LoVo (cell line): ENCODE measurements around the gene ATAD2B.
"Not testable (repeated sequence)": the region's sequence is repeated elsewhere in the genome, so short reads cannot be mapped to it uniquely, and the experiment has no call there.

Source experiments
- DNase-seq: peaks from one replicate; pipeline ENCODE4 v3.0.0-alpha.2; 2016; ENCODE audit warnings: low spot score

Gene ATAD2B

GRCh38 chr2:23789012-23789411 is 137.9 kb downstream of the ATAD2B start:
- peak; percentile 73 for DNase-seq

DNA sequence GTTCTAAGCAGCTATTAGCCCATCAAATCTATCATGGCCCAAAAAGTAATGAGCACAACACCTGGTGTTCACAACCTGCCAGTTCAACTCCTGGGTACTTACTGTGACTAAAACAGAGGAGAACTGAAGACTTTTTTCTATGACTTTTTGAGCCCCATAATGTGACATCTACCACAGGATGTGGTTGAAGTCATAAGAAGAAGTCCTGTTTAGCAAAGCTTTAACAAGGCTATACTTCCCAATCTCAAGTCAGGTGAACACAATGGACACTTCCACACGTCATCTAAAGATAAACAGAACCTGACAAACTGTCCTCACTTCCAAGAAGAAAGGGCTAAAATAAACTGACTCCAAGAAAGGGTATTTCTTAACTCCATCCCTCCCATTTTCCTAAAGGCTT is 138.8 kb downstream of the ATAD2B start:
- DNase-seq = no peak

GRCh38 chr2:23784971-23785370 is 142.0 kb downstream of the ATAD2B start:
- DNase-seq = no peak

GRCh38 chr2:23782646-23783045 is 144.3 kb downstream of the ATAD2B start:
- DNase-seq = no peak

DNA sequence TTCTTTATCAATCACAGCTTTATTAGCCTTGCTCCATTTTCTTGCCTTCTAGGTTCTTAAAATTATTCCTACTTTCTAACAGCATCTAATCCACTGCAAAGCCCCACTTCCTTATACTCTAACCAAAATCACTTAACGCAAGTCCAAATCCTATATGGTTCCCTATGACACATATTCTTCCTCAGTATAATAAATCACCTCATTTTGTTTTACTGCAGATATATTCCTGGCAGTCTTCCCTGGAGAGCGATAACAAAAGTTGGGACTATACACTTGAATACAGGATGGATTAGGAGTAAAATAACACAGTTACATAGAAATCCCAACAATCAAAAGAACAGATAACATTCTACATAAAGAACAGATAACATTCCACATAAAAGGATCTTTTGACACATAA is 144.8 kb downstream of the ATAD2B start:
- no peak for DNase-seq

DNA sequence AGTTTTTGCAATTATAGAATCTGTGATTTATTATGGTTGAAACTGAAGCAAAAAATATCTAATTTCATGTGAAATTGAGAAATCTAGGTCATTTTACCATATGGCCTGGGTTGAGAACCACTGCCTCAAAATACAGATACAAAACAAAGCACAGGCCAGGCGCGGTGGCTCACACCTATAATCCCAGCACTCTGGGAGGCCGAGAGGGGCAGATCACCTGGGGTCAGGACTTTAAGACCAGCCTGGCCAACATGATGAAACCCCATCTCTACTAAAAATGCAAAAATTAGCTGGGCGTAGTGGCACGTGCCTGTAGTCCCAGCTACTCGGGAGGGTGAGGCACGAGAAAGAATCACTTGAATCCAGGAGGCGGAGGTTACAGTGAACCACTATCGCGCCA is 146.5 kb downstream of the ATAD2B start:
- not testable (repeated sequence) for DNase-seq

- no peak for DNase-seq
Measured at GRCh38 chr2:23777826-23778225, 149.1 kb downstream of the ATAD2B start.

GRCh38 chr2:23776021-23776420 is 150.9 kb downstream of the ATAD2B start:
- no peak for DNase-seq

DNA sequence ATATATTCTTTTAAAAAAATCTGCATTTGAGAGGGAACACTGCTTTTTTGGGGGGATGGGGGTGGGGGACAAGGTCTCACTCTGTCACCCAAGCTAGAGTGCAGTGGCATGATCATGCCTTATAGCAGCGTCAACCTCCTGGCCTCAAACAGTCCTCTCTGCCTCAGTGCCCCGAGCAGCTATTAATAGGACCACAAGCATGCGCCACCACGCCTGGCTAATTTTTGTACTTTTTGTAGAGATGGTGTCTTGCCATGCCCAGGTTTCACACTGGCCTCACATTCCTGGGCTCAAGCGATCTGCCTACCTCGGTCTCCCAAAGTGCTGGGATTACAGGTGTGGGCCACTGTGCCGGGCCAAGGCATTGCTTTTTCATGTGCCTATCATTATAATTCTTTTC is 154.2 kb downstream of the ATAD2B start:
- no peak for DNase-seq

- DNase-seq = no peak
Measured at GRCh38 chr2:23772056-23772455, 154.9 kb downstream of the ATAD2B start.

- no peak for DNase-seq
Measured at GRCh38 chr2:23769364-23769763, 157.6 kb downstream of the ATAD2B start.

- no peak for DNase-seq
Measured at GRCh38 chr2:23767876-23768621, 158.9 kb downstream of the ATAD2B start.

DNA sequence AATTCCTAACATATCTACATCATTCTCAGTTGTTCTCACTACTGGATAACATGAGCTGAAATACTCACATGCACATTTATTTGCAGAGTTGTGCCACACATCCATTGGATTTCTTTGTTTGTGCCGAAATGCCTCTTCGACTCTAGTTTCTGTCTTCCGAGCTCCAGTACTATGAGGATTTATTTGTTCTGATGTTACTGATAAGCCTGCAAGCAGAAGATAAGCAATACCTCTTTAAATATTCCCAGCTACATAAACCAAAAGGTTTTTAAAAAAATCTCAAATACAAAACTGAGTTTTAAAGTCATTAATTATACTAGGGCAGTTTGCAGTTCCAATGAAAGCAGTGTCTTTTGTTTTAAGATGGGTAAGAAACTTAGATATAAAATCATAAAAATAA is 164.8 kb downstream of the ATAD2B start:
- no peak for DNase-seq

- DNase-seq = no peak
Measured at GRCh38 chr2:23761638-23762037, 165.3 kb downstream of the ATAD2B start.

GRCh38 chr2:23760736-23761135 is 166.2 kb downstream of the ATAD2B start:
- no peak for DNase-seq

DNA sequence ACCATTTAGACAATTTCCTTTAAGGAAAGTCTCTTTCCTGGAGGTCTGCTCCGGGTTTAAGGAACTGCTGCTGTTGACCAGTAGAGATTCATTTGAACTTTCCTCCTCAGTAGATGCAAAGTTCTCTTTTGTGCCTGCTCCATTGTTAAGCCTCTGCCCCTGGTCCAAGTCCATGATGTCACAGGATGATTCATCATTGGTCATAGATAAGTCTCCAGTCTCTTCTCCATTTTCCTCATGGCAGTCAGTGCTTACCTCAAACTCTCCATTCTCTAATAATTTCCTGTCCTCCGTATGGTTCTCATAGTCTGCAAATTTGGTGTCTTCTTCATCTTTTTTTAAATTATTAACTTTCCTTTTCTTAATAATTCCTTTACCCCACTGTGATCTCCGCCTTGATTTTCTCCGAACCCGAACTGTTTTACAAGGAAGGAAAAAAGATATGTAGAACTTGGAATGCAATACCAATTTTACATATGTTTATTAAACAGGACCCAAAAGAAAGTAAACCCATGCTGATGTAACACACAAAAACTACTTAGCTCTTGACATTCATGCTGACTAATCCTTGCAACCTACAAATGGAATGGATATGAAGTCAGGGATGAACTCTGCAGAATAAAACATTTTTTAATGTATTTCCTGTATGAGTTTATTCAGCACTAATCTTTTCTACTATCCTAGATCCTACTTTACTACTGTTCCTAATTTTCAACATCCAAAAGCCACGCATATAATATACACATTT is 169.1 kb downstream of the ATAD2B start:
- DNase-seq = peak; percentile 32

- DNase-seq = no peak
Measured at GRCh38 chr2:23756593-23757292, 170.2 kb downstream of the ATAD2B start.

GRCh38 chr2:23754970-23755369 is 172.0 kb downstream of the ATAD2B start:
- no peak for DNase-seq

- DNase-seq = no peak
Measured at GRCh38 chr2:23753291-23754010, 173.5 kb downstream of the ATAD2B start.

- no peak for DNase-seq
Measured at GRCh38 chr2:23751747-23752265, 175.1 kb downstream of the ATAD2B start.

GRCh38 chr2:23746141-23746863 is 180.6 kb downstream of the ATAD2B start:
- no peak for DNase-seq
